ENCODE data around the gene TAF15.

Gene TAF15

GRCh38 chr17:35773679-35774425 lies 35.4 kb upstream of the TAF15 start:
- no peak overlapping the region for H3K27ac ChIP-seq
- H3K36me3 ChIP-seq (ENCODE audit: insufficient read depth), result no peaks in the 10 kb centered on the region
- no peaks in the 10 kb centered on the region for H3K27me3 ChIP-seq (ENCODE audit: insufficient read depth, low read depth)
- H2AFZ ChIP-seq (ENCODE audit: low read depth), result no peak overlapping the region
- H3K79me2 ChIP-seq (ENCODE audit: insufficient read depth, low read depth), result no peaks in the 10 kb centered on the region
- H3K4me3 ChIP-seq (IDR thresholded peaks at IDR 0.05; ENCODE audit: insufficient read depth, low read depth, low read length), result no peak overlapping the region
- H4K20me1 ChIP-seq (ENCODE audit: insufficient read depth), result no peaks in the 10 kb centered on the region
- TF ChIP-seq CTCF (conservative IDR thresholded peaks at IDR 0.05; ENCODE audit: low read depth, low read length), result no peak
- no peak overlapping the region for H3K4me2 ChIP-seq
- no peak overlapping the region for H3K9ac ChIP-seq
- H3K4me1 ChIP-seq (ENCODE audit: low read depth, poor library complexity, severe bottlenecking), result no peaks in the 10 kb centered on the region

- H3K4me3 ChIP-seq (IDR thresholded peaks at IDR 0.05; ENCODE audit: insufficient read depth, low read depth, low read length), result no peak overlapping the region
- no peaks in the 10 kb centered on the region for H4K20me1 ChIP-seq (ENCODE audit: insufficient read depth)
- no peak for TF ChIP-seq CTCF (conservative IDR thresholded peaks at IDR 0.05; ENCODE audit: low read depth, low read length)
- H3K27ac ChIP-seq, result no peak overlapping the region
- H3K36me3 ChIP-seq (ENCODE audit: insufficient read depth), result no peaks in the 10 kb centered on the region
- no peaks in the 10 kb centered on the region for H3K27me3 ChIP-seq (ENCODE audit: insufficient read depth, low read depth)
- no peak overlapping the region for H2AFZ ChIP-seq (ENCODE audit: low read depth)
- no peak overlapping the region for H3K9ac ChIP-seq
- no peak overlapping the region for H3K4me2 ChIP-seq
- H3K79me2 ChIP-seq (ENCODE audit: insufficient read depth, low read depth), result no peaks in the 10 kb centered on the region
- no peaks in the 10 kb centered on the region for H3K4me1 ChIP-seq (ENCODE audit: low read depth, poor library complexity, severe bottlenecking)
Measured at GRCh38 chr17:35774499-35774898, 34.8 kb upstream of the TAF15 start.

- Histone ChIP-seq H3K4me1 (ENCODE audit: low read depth, poor library complexity, severe bottlenecking) (no peaks in the 10 kb centered on the region), H3K36me3 (ENCODE audit: insufficient read depth) (no peaks in the 10 kb centered on the region), H3K9ac (no peak overlapping the region), H4K20me1 (ENCODE audit: insufficient read depth) (no peaks in the 10 kb centered on the region), H3K4me3 (IDR thresholded peaks at IDR 0.05; ENCODE audit: insufficient read depth, low read depth, low read length) (no peak overlapping the region), H3K4me2 (no peak overlapping the region), H2AFZ (ENCODE audit: low read depth) (no peak overlapping the region), H3K79me2 (ENCODE audit: insufficient read depth, low read depth) (no peaks in the 10 kb centered on the region), H3K27ac (no peak overlapping the region), H3K27me3 (ENCODE audit: insufficient read depth, low read depth) (no peaks in the 10 kb centered on the region)
- TF ChIP-seq CTCF (conservative IDR thresholded peaks at IDR 0.05; ENCODE audit: low read depth, low read length), result no peak
Measured at GRCh38 chr17:35775039-35775438, 34.2 kb upstream of the TAF15 start.

- Histone ChIP-seq H3K36me3 (ENCODE audit: insufficient read depth) (no peaks in the 10 kb centered on the region), H3K27ac (no peak overlapping the region), H3K9ac (no peak overlapping the region), H2AFZ (ENCODE audit: low read depth) (no peak overlapping the region), H4K20me1 (ENCODE audit: insufficient read depth) (no peaks in the 10 kb centered on the region), H3K4me1 (ENCODE audit: low read depth, poor library complexity, severe bottlenecking) (no peaks in the 10 kb centered on the region), H3K4me2 (no peak overlapping the region), H3K4me3 (IDR thresholded peaks at IDR 0.05; ENCODE audit: insufficient read depth, low read depth, low read length) (no peak overlapping the region), H3K79me2 (ENCODE audit: insufficient read depth, low read depth) (no peaks in the 10 kb centered on the region), H3K27me3 (ENCODE audit: insufficient read depth, low read depth) (no peaks in the 10 kb centered on the region)
- TF ChIP-seq CTCF (conservative IDR thresholded peaks at IDR 0.05; ENCODE audit: low read depth, low read length), result no peak
Measured at GRCh38 chr17:35775583-35775982, 33.7 kb upstream of the TAF15 start.

Measured in KMS-11 (cell line).